Inflammatory macrophage treated with lipopolysaccharide for 1 hour (primary cell): ENCODE results near the gene WDR45B.

ENCODE experiments used
- DNase-seq, 2 donors: peaks; one replicate each; pipeline ENCODE4 v3.0.0-alpha.2; 2020 to 2022

The WDR45B gene

GRCh38 chr17:82648165-82648668 lies at the start of gene WDR45B:
TSS of gene WDR45B (minus strand) at chr17:82648444. CDS start at chr17:82648340, 104 bp downstream.
- peak; percentile 94 to 95 for DNase-seq

- DNase-seq = no peak
These were observed 49.5 kb upstream of the WDR45B start for GRCh38 chr17:82697808-82698064.

GRCh38 chr17:82696916-82697807 lies 48.9 kb upstream of the WDR45B start:
- DNase-seq = no peak

GRCh38 chr17:82696259-82696658 lies 48.0 kb upstream of the WDR45B start:
- no peak for DNase-seq

GRCh38 chr17:82694647-82695046 lies 46.4 kb upstream of the WDR45B start:
- no peak for DNase-seq

- DNase-seq = no peak
These were observed 45.1 kb upstream of the WDR45B start for GRCh38 chr17:82693168-82693867.

- no peak for DNase-seq
These were observed 44.0 kb upstream of the WDR45B start for GRCh38 chr17:82692268-82692667.

- DNase-seq = no peak
These were observed 43.5 kb upstream of the WDR45B start for GRCh38 chr17:82691714-82692113.

- no peak for DNase-seq
These were observed 42.7 kb upstream of the WDR45B start for GRCh38 chr17:82690786-82691489.

- no peak for DNase-seq
These were observed 40.8 kb upstream of the WDR45B start for GRCh38 chr17:82689077-82689476.

- DNase-seq = no peak
These were observed 39.6 kb upstream of the WDR45B start for GRCh38 chr17:82687871-82688270.

- DNase-seq = no peak
These were observed 39.2 kb upstream of the WDR45B start for GRCh38 chr17:82687375-82687861.

- no peak for DNase-seq
These were observed 38.4 kb upstream of the WDR45B start for GRCh38 chr17:82686366-82687324.

GRCh38 chr17:82685291-82685690 lies 37.0 kb upstream of the WDR45B start:
- DNase-seq = no peak

GRCh38 chr17:82684228-82684841 lies 36.1 kb upstream of the WDR45B start:
- DNase-seq = no peak

- DNase-seq = no peak
These were observed 35.3 kb upstream of the WDR45B start for GRCh38 chr17:82683534-82683933.

GRCh38 chr17:82681547-82681946 lies 33.3 kb upstream of the WDR45B start:
- no peak for DNase-seq

GRCh38 chr17:82679586-82680465 lies 31.6 kb upstream of the WDR45B start:
- DNase-seq = no peak

GRCh38 chr17:82678265-82678891 lies 30.1 kb upstream of the WDR45B start:
- no peak for DNase-seq

- no peak for DNase-seq
These were observed 29.2 kb upstream of the WDR45B start for GRCh38 chr17:82677353-82677925.
